ENCODE measurements around the gene NFE2L2. TPM values are rescaled to one million over a fixed set of nuclear protein-coding genes. Genes with fewer than 3 reads are reported as not detected.
A peak's percentile ranks its signal among the peaks of the same experiment; 100 is the strongest.
"Not testable (repeated sequence)": the region's sequence is repeated elsewhere in the genome, so short reads cannot be mapped to it uniquely, and the experiment has no call there.

Gene NFE2L2
- polyA plus RNA-seq, 6 donors from 2014 or later, result 45.9 to 60.4 (median 54.7) TPM

GRCh38 chr2:177235855-177236437, 28.6 kb downstream of the NFE2L2 start:
- DNase-seq (no peak), ATAC-seq (ENCODE audit: low read depth in 2 of 2) (no peak)
- Mint-ChIP-seq H3K27ac (peak overlapping the region in 5 of 6 donors; percentile 37 to 90 (median 71)), H3K36me3 (peaks cover 6 to 21% of the 10 kb centered on the region in 2 donors), H3K27me3 (no peaks in the 10 kb centered on the region), H3K9me3 (no peaks in the 10 kb centered on the region), H3K4me3 (no peak overlapping the region), H3K4me1 (peaks cover 27 to 46% (median 45%) of the 10 kb centered on the region in 3 donors)

GRCh38 chr2:177234267-177234666, 30.3 kb downstream of the NFE2L2 start:
- DNase-seq (no peak), ATAC-seq (ENCODE audit: low read depth in 2 of 2) (no peak)
- Mint-ChIP-seq H3K27me3 (no peaks in the 10 kb centered on the region), H3K9me3 (no peaks in the 10 kb centered on the region), H3K27ac (peak overlapping the region in 3 of 6 donors; percentile 27 to 90 (median 58)), H3K4me1 (peaks cover 16 to 36% (median 31%) of the 10 kb centered on the region in 3 donors), H3K36me3 (peaks cover 10 to 32% of the 10 kb centered on the region in 2 donors), H3K4me3 (no peak overlapping the region)

GRCh38 chr2:177232098-177232704, 32.3 kb downstream of the NFE2L2 start:
- H3K4me3 Mint-ChIP-seq, result no peak overlapping the region
- peaks cover 13 to 32% (median 27%) of the 10 kb centered on the region in 3 donors for H3K4me1 Mint-ChIP-seq
- H3K9me3 Mint-ChIP-seq, result no peaks in the 10 kb centered on the region
- peaks cover 10 to 34% of the 10 kb centered on the region in 2 donors for H3K36me3 Mint-ChIP-seq
- DNase-seq (no peak), ATAC-seq (ENCODE audit: low read depth in 2 of 2) (no peak)
- peak overlapping the region in 2 of 6 donors; percentile 38 to 53 for H3K27ac Mint-ChIP-seq
- no peaks in the 10 kb centered on the region for H3K27me3 Mint-ChIP-seq

GRCh38 chr2:177231270-177231669, 33.3 kb downstream of the NFE2L2 start:
- peak overlapping the region in 2 of 6 donors; percentile 49 to 50 for H3K27ac Mint-ChIP-seq
- no peaks in the 10 kb centered on the region for H3K27me3 Mint-ChIP-seq
- H3K4me1 Mint-ChIP-seq, result peaks cover 13 to 32% (median 25%) of the 10 kb centered on the region in 3 donors
- peaks cover 10 to 34% of the 10 kb centered on the region in 2 donors for H3K36me3 Mint-ChIP-seq
- H3K4me3 Mint-ChIP-seq, result no peak overlapping the region
- ATAC-seq (ENCODE audit: low read depth in 2 of 2), result no peak
- no peak for DNase-seq
- no peaks in the 10 kb centered on the region for H3K9me3 Mint-ChIP-seq

GRCh38 chr2:177229442-177230242, 34.9 kb downstream of the NFE2L2 start:
- H3K4me1 Mint-ChIP-seq, result peaks cover 6 to 20% (median 13%) of the 10 kb centered on the region in 3 donors
- H3K36me3 Mint-ChIP-seq, result peaks cover 10 to 34% of the 10 kb centered on the region in 2 donors
- peak overlapping the region in 1 of 8 donors; percentile 14 for H3K4me3 Mint-ChIP-seq
- no peaks in the 10 kb centered on the region for H3K27me3 Mint-ChIP-seq
- H3K9me3 Mint-ChIP-seq, result no peaks in the 10 kb centered on the region
- no peak for DNase-seq
- peak overlapping the region in 3 of 6 donors; percentile 20 to 74 (median 66) for H3K27ac Mint-ChIP-seq
- peak in 1 of 2 donors; percentile 12 for ATAC-seq (ENCODE audit: low read depth in 2 of 2)

- Mint-ChIP-seq H3K9me3 (no peaks in the 10 kb centered on the region), H3K27me3 (no peaks in the 10 kb centered on the region), H3K27ac (peak overlapping the region in 3 of 6 donors; percentile 63 to 84 (median 74)), H3K4me1 (peaks cover 11 to 22% (median 12%) of the 10 kb centered on the region in 3 donors), H3K36me3 (peaks cover 13 to 29% of the 10 kb centered on the region in 2 donors), H3K4me3 (no peak overlapping the region)
- ATAC-seq (ENCODE audit: low read depth in 2 of 2), result no peak
- DNase-seq, result no peak
Measured at GRCh38 chr2:177225965-177226360, 38.6 kb downstream of the NFE2L2 start.

- not testable (repeated sequence) for H3K27me3 Mint-ChIP-seq; ATAC-seq (ENCODE audit: low read depth in 2 of 2); H3K4me3 Mint-ChIP-seq; DNase-seq; H3K9me3 Mint-ChIP-seq
- Mint-ChIP-seq H3K4me1 (peaks cover 13 to 20% (median 16%) of the 10 kb centered on the region in 3 donors), H3K27ac (peak overlapping the region in 1 of 6 donors; percentile 37), H3K36me3 (peaks cover 9 to 24% of the 10 kb centered on the region in 2 donors)
Measured at GRCh38 chr2:177223436-177223835, 41.1 kb downstream of the NFE2L2 start.

GRCh38 chr2:177221970-177222369, 42.6 kb downstream of the NFE2L2 start:
- Mint-ChIP-seq H3K4me1 (peaks cover 12 to 26% (median 16%) of the 10 kb centered on the region in 3 donors), H3K27ac (peak overlapping the region in 4 of 6 donors; percentile 20 to 66 (median 39)), H3K4me3 (no peak overlapping the region), H3K36me3 (peaks cover 16 to 29% of the 10 kb centered on the region in 2 donors), H3K9me3 (no peaks in the 10 kb centered on the region), H3K27me3 (no peaks in the 10 kb centered on the region)
- DNase-seq, result no peak
- no peak for ATAC-seq (ENCODE audit: low read depth in 2 of 2)

GRCh38 chr2:177221534-177221933, 43.0 kb downstream of the NFE2L2 start:
- Mint-ChIP-seq H3K9me3 (no peaks in the 10 kb centered on the region), H3K27me3 (no peaks in the 10 kb centered on the region), H3K36me3 (peaks cover 20 to 31% of the 10 kb centered on the region in 2 donors), H3K4me1 (peaks cover 10 to 29% (median 19%) of the 10 kb centered on the region in 3 donors), H3K27ac (peak overlapping the region in 4 of 6 donors; percentile 12 to 66 (median 38)), H3K4me3 (no peak overlapping the region)
- DNase-seq (no peak), ATAC-seq (ENCODE audit: low read depth in 2 of 2) (no peak)

- H3K4me3 Mint-ChIP-seq; ATAC-seq (ENCODE audit: low read depth in 2 of 2); DNase-seq; H3K27ac Mint-ChIP-seq; H3K27me3 Mint-ChIP-seq; H3K9me3 Mint-ChIP-seq: not testable (repeated sequence)
- Mint-ChIP-seq H3K4me1 (peaks cover 28 to 46% (median 29%) of the 10 kb centered on the region in 3 donors), H3K36me3 (peaks cover 33 to 37% of the 10 kb centered on the region in 2 donors)
Measured at GRCh38 chr2:177219787-177220186, 44.7 kb downstream of the NFE2L2 start.

GRCh38 chr2:177217247-177217843, 47.2 kb downstream of the NFE2L2 start:
- DNase-seq, result no peak
- ATAC-seq (ENCODE audit: low read depth in 2 of 2), result no peak
- peak overlapping the region in 4 of 6 donors; percentile 21 to 99 (median 64) for H3K27ac Mint-ChIP-seq
- peak overlapping the region in 1 of 8 donors; percentile 58 for H3K4me3 Mint-ChIP-seq
- H3K27me3 Mint-ChIP-seq, result no peaks in the 10 kb centered on the region
- peaks cover 23 to 31% of the 10 kb centered on the region in 2 donors for H3K36me3 Mint-ChIP-seq
- peaks cover 24 to 42% (median 40%) of the 10 kb centered on the region in 3 donors for H3K4me1 Mint-ChIP-seq
- H3K9me3 Mint-ChIP-seq, result peaks cover 0 to 3% (median 0%) of the 10 kb centered on the region in 7 donors

GRCh38 chr2:177212891-177213856, 51.4 kb downstream of the NFE2L2 start:
- H3K4me1 Mint-ChIP-seq, result peaks cover 20 to 49% (median 26%) of the 10 kb centered on the region in 3 donors
- peak overlapping the region; percentile 91 to 99 (median 96) for H3K4me3 Mint-ChIP-seq
- DNase-seq, result peak; percentile 89
- H3K9me3 Mint-ChIP-seq, result peaks cover 0 to 3% (median 0%) of the 10 kb centered on the region in 7 donors
- H3K27ac Mint-ChIP-seq, result peak overlapping the region; percentile 97 to 100 (median 100)
- peaks cover 14 to 23% of the 10 kb centered on the region in 2 donors for H3K36me3 Mint-ChIP-seq
- peak; percentile 51 to 54 for ATAC-seq (ENCODE audit: low read depth in 2 of 2)
- no peaks in the 10 kb centered on the region for H3K27me3 Mint-ChIP-seq
